Measurements from ENCODE around the gene CES4A. TPM values are rescaled to one million over a fixed set of nuclear protein-coding genes. Genes with fewer than 3 reads are reported as not detected.

CES4A gene
- polyA plus RNA-seq, 1 of the 3 experiments (the other 2 are of a cell fraction), result 7.3 TPM

- Histone ChIP-seq H3K9me2 (no peaks in the 10 kb centered on the region), H3K4me1 (ENCODE audit: control insufficient read depth in 1 of 2, insufficient read depth in 2 of 2, low read depth in 1 of 2, low read length in 1 of 2) (peaks cover 0 to 8% of the 10 kb centered on the region in 2 experiments; a peak in 1 of 4 replicates), H3K27ac (ENCODE audit: low read depth in 2 of 2, low read length in 1 of 2) (no peak overlapping the region), H3K27me3 (ENCODE audit: insufficient read depth) (no peaks in the 10 kb centered on the region), H3K4me3 (ENCODE audit: low read depth in 2 of 2, low read length in 1 of 2) (peak overlapping the region; percentile 45 to 57), H3F3A (replicated peaks; ENCODE audit: insufficient read depth) (peaks cover 14% of the 10 kb centered on the region), H3K79me2 (ENCODE audit: insufficient read depth) (no peaks in the 10 kb centered on the region), H3K4me2 (peak overlapping the region; percentile 79), H4K20me1 (ENCODE audit: insufficient read depth) (no peaks in the 10 kb centered on the region), H2AFZ (ENCODE audit: low read depth) (peak overlapping the region; percentile 84), H3K36me3 (replicated peaks in 1 of 2; ENCODE audit: control insufficient read depth in 1 of 2, insufficient read depth in 2 of 2, low read length in 1 of 2) (peaks cover 5 to 13% of the 10 kb centered on the region in 2 experiments), H3K9me3 (no peaks in the 10 kb centered on the region; the same call in 1 of the 2 replicates), H3K9ac (no peak overlapping the region)
- 3% methylated on average over 21 of the region's 23 CpGs for WGBS (ENCODE audit: low lambda C conversion rate)
- ChIA-PET POLR2A (no interaction called here), CTCF (interaction anchor here (0.6 to 3.6 kb wide), 23 partner anchors 12 to 273 kb away, joined by 3 to 22 read pairs (median 3); partner anchors contain the start of genes CES2 and CES3)
- peak; percentile 88 for DNase-seq
- TF ChIP-seq TAF1 (IDR thresholded peaks at IDR 0.05; ENCODE audit: borderline replicate concordance, low read depth, low read length) (no peak), CHD2 (IDR thresholded peaks at IDR 0.05; ENCODE audit: low read length, partially characterized antibody) (no peak), EP300 (IDR thresholded peaks at IDR 0.05; ENCODE audit: borderline replicate concordance in 1 of 2, low read depth in 1 of 2, low read length in 1 of 2) (no peak), SMC3 (IDR thresholded peaks at IDR 0.05; ENCODE audit: low read depth, low read length) (peak; percentile 58), CTCF (IDR thresholded peaks at IDR 0.05) (peak; percentile 91), ELF1 (IDR thresholded peaks at IDR 0.05) (no peak), TEAD4 (IDR thresholded peaks at IDR 0.05; ENCODE audit: borderline replicate concordance, insufficient read depth) (no peak), RCOR1 (IDR thresholded peaks at IDR 0.05; ENCODE audit: low read length) (0 out of 2 replicates have a peak, but pooled peaks have one; percentile 47), SIN3A (IDR thresholded peaks at IDR 0.05; ENCODE audit: borderline replicate concordance, low read depth, low read length) (no peak), FOXM1 (IDR thresholded peaks at IDR 0.05; ENCODE audit: low read depth) (no peak), RXRA (IDR thresholded peaks at IDR 0.05; ENCODE audit: borderline replicate concordance, low read depth) (no peak), GATA2 (CRISPR knock-in tag; IDR thresholded peaks at IDR 0.05) (no peak), RAD21 (IDR thresholded peaks at IDR 0.05; ENCODE audit: low read length) (peak; percentile 80), USF1 (IDR thresholded peaks at IDR 0.05; ENCODE audit: borderline replicate concordance, low read depth) (no peak), JUND (IDR thresholded peaks at IDR 0.05) (no peak), NFIC (IDR thresholded peaks at IDR 0.05; ENCODE audit: borderline replicate concordance) (no peak)
These were observed 40.9 kb upstream of the CES4A start for GRCh38 chr16:66947302-66948065.
